OCI-LY3 (cell line): ENCODE results near the gene CYTIP.

ENCODE experiments used
- H2AFZ ChIP-seq: fragments of 200-600, 300-600 bp; shearing (Covaris generic); 2 replicates; pipeline ENCODE4 v1.6.0; 2014; ENCODE audit warnings: antibody characterized with exemption, low read depth, low read length
- H3K27ac ChIP-seq: fragments of 200-600, 300-600 bp; sonication (generic); 2 replicates; pipeline ENCODE4 v1.5.1; 2014; ENCODE audit warnings: mild to moderate bottlenecking, low read length, moderate library complexity, mixed read lengths
- H3K27me3 ChIP-seq: fragments of 200-600, 300-600 bp; sonication (generic); 2 replicates; pipeline ENCODE4 v1.6.1; 2014; ENCODE audit warnings: low read depth, low read length, mixed read lengths
- H3K36me3 ChIP-seq: fragments of 200-600, 300-600 bp; sonication (generic); replicated peaks from 2 replicates; pipeline ENCODE3; 2014; ENCODE audit warnings: low read depth, low read length, mixed read lengths
- H3K4me1 ChIP-seq: fragments of 300-600, 200-600 bp; sonication (generic); 2 replicates; pipeline ENCODE4 v1.6.1; 2014; ENCODE audit warnings: low read length, mixed read lengths
- H3K4me2 ChIP-seq: fragments of 200-600, 300-600 bp; sonication (generic); 2 replicates; pipeline ENCODE4 v1.6.1; 2014; ENCODE audit warnings: low read length, mixed read lengths
- H3K4me3 ChIP-seq: fragments of 300-600, 200-600 bp; sonication (generic); 2 replicates; pipeline ENCODE4 v1.5.1; 2014; ENCODE audit warnings: antibody characterized with exemption, mild to moderate bottlenecking, low read length, moderate library complexity
- H3K79me2 ChIP-seq: fragments of 300-600, 200-600 bp; shearing (Covaris generic); 2 replicates; pipeline ENCODE4 v1.6.1; 2014; ENCODE audit warnings: mild to moderate bottlenecking, low read length, mixed read lengths
- H3K9ac ChIP-seq: fragments of 300-600, 200-600 bp; shearing (Covaris generic); 2 replicates; pipeline ENCODE4 v1.6.0; 2014; ENCODE audit warnings: mild to moderate bottlenecking, low read length, moderate library complexity
- H3K9me3 ChIP-seq: fragments of 200-600, 300-600 bp; shearing (Covaris generic); 2 replicates; pipeline ENCODE4 v1.6.1; 2014; ENCODE audit warnings: low read length, mixed read lengths; ENCODE audit not compliant: insufficient read depth
- H4K20me1 ChIP-seq: fragments of 200-600, 300-600 bp; sonication (generic); 2 replicates; pipeline ENCODE4 v1.6.1; 2016; ENCODE audit warnings: low read length, mixed read lengths; ENCODE audit not compliant: insufficient read depth
- CTCF ChIP-seq: fragments of 200-600, 300-600 bp; sonication (generic); IDR thresholded peaks from 2 replicates; pipeline ENCODE4 v1.5.1; 2014; ENCODE audit warnings: antibody characterized with exemption, low read length, low read depth
- EZH2phosphoT487 ChIP-seq: fragments of 200-600 bp; shearing (Covaris generic); IDR thresholded peaks from 2 replicates; pipeline ENCODE4 v1.6.1; 2018; ENCODE audit warnings: antibody characterized with exemption, mixed run types, low read depth

Gene CYTIP

DNA sequence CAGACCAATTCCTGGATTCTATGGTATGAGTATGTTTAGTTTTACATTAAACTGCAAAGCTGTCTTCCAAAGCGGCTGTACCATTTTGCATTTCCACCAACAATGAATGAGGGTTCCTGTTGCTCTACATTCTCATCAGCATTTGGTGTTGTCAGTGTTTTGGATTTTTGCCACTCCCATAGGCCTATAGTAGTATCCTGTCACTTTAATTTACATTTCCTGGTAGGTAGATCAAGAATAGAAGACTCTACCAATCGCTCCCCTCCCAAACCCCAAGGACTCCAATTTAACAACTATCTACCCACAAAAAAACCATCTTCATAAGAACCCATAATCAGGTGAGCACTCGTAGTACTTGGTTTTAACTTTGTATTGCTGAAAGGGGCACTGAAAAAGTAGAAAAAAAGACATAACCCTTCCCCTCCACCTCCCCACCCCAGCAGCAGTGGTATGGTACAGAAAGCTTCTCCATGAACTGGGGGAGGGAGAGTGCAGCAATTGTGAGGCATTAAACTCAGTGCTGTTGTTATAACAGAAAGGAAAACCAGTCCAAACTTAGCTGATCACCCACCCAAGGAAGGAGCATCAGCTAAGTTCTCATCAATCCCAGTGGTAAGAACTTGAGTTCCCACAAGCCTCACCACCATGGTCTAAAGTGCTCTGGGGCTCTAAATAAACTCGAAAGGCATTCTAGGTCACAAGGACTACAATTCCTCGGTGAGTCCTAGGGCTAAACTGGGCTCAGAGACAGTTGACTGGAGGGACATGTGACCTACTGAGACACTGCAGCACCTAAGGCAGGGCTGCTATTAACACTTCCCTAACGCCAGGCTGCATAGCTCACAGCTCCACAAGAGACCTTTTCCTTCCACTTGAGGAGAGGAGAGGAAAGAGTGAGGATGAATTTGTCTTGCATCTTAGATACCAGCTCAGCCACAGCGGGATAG is 35.5 kb upstream of the CYTIP start:
- TF ChIP-seq CTCF (no peak), EZH2phosphoT487 (no peak)
- Histone ChIP-seq H2AFZ (no peak overlapping the region), H3K4me3 (no peak overlapping the region)

DNA sequence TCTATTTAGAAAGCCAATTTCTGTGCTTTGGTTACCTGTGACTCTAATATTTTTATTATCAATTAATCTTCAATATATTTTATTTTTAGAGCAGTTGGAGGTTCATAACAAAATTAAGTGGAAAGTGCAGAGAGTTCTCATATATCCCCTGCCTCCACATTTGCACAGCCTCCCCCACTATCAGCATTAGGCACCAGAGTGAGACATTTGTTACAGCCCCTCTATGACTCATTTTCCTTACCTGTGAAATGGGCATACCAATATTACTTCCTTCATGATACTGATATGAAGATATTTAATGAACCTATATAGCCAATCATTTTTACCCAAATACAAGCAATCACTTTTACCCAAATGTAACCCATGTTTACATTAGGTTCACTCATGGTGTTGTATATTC is 34.0 kb upstream of the CYTIP start:
- H3K79me2 ChIP-seq = no peaks in the 10 kb centered on the region
- H4K20me1 ChIP-seq = no peaks in the 10 kb centered on the region
- H3K4me1 ChIP-seq = peaks cover 28% of the 10 kb centered on the region
- H2AFZ ChIP-seq = no peak overlapping the region
- H3K9ac ChIP-seq = no peak overlapping the region
- H3K4me2 ChIP-seq = no peak overlapping the region
- H3K9me3 ChIP-seq = no peaks in the 10 kb centered on the region
- no peaks in the 10 kb centered on the region for H3K27me3 ChIP-seq
- no peak overlapping the region for H3K4me3 ChIP-seq
- H3K27ac ChIP-seq = no peak overlapping the region
- H3K36me3 ChIP-seq = no peaks in the 10 kb centered on the region
- TF ChIP-seq CTCF = no peak
- TF ChIP-seq EZH2phosphoT487 = no peak

More for the DNA sequence above, 35.5 kb upstream of the CYTIP start:
- no peaks in the 10 kb centered on the region for H4K20me1 ChIP-seq
- no peak overlapping the region for H3K27ac ChIP-seq
- peaks cover 23% of the 10 kb centered on the region for H3K4me1 ChIP-seq
- H3K4me2 ChIP-seq = no peak overlapping the region
- H3K9me3 ChIP-seq = no peaks in the 10 kb centered on the region
- no peaks in the 10 kb centered on the region for H3K36me3 ChIP-seq
- H3K27me3 ChIP-seq = no peaks in the 10 kb centered on the region
- no peak overlapping the region for H3K9ac ChIP-seq
- H3K79me2 ChIP-seq = no peaks in the 10 kb centered on the region

DNA sequence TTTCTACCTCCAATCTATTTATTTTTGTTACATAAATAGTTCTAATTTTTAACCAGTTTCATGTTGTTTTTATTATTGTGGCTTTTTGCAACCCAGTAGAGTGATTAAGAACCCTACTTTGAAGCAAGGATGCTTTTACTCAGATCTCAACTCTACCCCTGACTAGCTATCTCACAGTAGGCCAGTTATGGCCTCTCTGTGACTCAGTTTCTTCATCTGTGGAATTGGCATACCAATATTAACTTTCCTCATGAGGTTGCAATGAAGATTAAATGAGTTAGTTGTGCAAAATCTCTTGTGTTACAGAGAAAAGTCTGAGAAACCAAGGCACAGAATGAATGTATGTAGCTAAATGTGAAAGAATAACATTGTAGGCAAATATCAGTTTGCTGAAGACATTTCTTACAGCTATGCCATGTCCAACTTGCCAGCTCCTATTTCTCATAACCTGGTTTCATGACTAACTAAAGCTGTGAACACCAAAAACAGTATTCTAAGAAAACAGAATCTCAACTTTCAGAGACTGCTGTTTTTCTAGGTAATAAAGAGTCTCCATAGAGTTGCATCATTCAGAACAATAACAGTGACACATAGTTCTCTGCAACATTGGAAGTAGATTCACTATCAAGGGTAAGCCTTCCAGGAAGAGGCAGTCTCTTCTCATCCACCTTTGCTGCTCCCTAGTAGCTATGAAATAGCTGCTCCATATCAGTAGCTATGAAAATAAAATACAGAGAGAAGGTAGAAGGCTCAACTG is 33.2 kb upstream of the CYTIP start:
- Histone ChIP-seq H4K20me1 (no peaks in the 10 kb centered on the region), H2AFZ (no peak overlapping the region), H3K9me3 (no peaks in the 10 kb centered on the region), H3K36me3 (no peaks in the 10 kb centered on the region), H3K4me1 (peaks cover 28% of the 10 kb centered on the region), H3K79me2 (no peaks in the 10 kb centered on the region), H3K27ac (no peak overlapping the region), H3K4me2 (no peak overlapping the region), H3K9ac (no peak overlapping the region), H3K4me3 (no peak overlapping the region), H3K27me3 (no peaks in the 10 kb centered on the region)
- TF ChIP-seq EZH2phosphoT487 = no peak
- no peak for TF ChIP-seq CTCF

DNA sequence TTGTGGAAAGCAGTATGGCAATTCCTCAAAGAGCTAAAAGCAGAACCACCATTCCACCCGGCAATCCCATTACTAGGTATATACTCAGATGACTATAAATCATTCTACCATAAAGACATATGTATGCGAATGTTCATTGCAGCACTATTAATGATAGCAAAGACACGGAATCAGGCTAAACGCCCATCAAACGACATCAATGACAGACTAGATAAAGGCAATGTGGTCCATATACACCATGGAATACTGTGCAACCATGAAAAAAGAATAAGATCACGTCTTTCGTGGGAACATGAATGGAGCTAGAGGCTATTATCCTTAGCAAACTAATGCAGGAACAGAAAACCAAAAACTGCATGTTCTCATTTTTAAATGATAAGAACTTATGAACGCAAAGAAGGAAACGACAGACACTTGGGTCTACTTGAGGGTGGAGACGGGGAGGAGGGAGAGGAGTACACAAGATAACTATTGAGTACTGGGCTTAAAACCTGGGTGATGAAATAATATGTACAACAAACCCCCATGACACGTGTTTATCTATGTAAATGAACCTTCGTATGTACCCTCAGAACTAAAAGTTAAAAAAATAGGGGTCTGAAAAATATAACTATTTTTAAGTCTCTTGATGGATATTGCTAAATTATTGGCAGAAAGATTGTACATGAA is 32.0 kb upstream of the CYTIP start:
- Histone ChIP-seq H3K4me1 (peaks cover 23% of the 10 kb centered on the region), H3K79me2 (no peaks in the 10 kb centered on the region), H2AFZ (no peak overlapping the region), H4K20me1 (no peaks in the 10 kb centered on the region), H3K4me3 (no peak overlapping the region), H3K4me2 (no peak overlapping the region), H3K27me3 (no peaks in the 10 kb centered on the region), H3K36me3 (no peaks in the 10 kb centered on the region), H3K9me3 (no peaks in the 10 kb centered on the region; the same call in 1 of the 2 replicates), H3K27ac (no peak overlapping the region), H3K9ac (no peak overlapping the region)
- TF ChIP-seq CTCF (no peak), EZH2phosphoT487 (no peak)
